ENCODE measurements around the gene DOK5.

The DOK5 gene

GRCh38 chr20:54624706-54625390, 149.5 kb downstream of the DOK5 start:
- no peak for DNase-seq (ENCODE audit: low read depth)
- H3K4me3 ChIP-seq (ENCODE audit: low read depth, low read length) = no peak overlapping the region
- TF ChIP-seq CTCF (IDR thresholded peaks at IDR 0.05; ENCODE audit: insufficient read depth, low read depth, low read length, missing control alignments) = no peak

- no peak for DNase-seq (ENCODE audit: low read depth)
- no peak overlapping the region for H3K4me3 ChIP-seq (ENCODE audit: low read depth, low read length)
- no peak for TF ChIP-seq CTCF (IDR thresholded peaks at IDR 0.05; ENCODE audit: insufficient read depth, low read depth, low read length, missing control alignments)
Measured at GRCh38 chr20:54625497-54625896, 150.1 kb downstream of the DOK5 start.

- TF ChIP-seq CTCF (IDR thresholded peaks at IDR 0.05; ENCODE audit: insufficient read depth, low read depth, low read length, missing control alignments) = no peak
- H3K4me3 ChIP-seq (ENCODE audit: low read depth, low read length) = no peak overlapping the region
- no peak for DNase-seq (ENCODE audit: low read depth)
Measured at GRCh38 chr20:54626126-54626525, 150.7 kb downstream of the DOK5 start.

- no peak overlapping the region for H3K4me3 ChIP-seq (ENCODE audit: low read depth, low read length)
- DNase-seq (ENCODE audit: low read depth) = no peak
- TF ChIP-seq CTCF (IDR thresholded peaks at IDR 0.05; ENCODE audit: insufficient read depth, low read depth, low read length, missing control alignments) = no peak
Measured at GRCh38 chr20:54629632-54630031, 154.2 kb downstream of the DOK5 start.

GRCh38 chr20:54630582-54630981, 155.2 kb downstream of the DOK5 start:
- no peak for TF ChIP-seq CTCF (IDR thresholded peaks at IDR 0.05; ENCODE audit: insufficient read depth, low read depth, low read length, missing control alignments)
- no peak overlapping the region for H3K4me3 ChIP-seq (ENCODE audit: low read depth, low read length)
- DNase-seq (ENCODE audit: low read depth) = no peak

GRCh38 chr20:54631059-54631458, 155.7 kb downstream of the DOK5 start:
- no peak for TF ChIP-seq CTCF (IDR thresholded peaks at IDR 0.05; ENCODE audit: insufficient read depth, low read depth, low read length, missing control alignments)
- H3K4me3 ChIP-seq (ENCODE audit: low read depth, low read length) = no peak overlapping the region
- DNase-seq (ENCODE audit: low read depth) = no peak
